OCI-M2 (cell line): Measurements from ENCODE around the gene HDGFL3.
"Not testable (repeated sequence)": the region's sequence is repeated elsewhere in the genome, so short reads cannot be mapped to it uniquely, and the experiment has no call there.

Source experiments
- DNase-seq: peaks from one replicate; lab custom pipeline; 2025; ENCODE audit not compliant: unreplicated experiment; lab: John Stamatoyannopoulos, UW

HDGFL3 gene

DNA sequence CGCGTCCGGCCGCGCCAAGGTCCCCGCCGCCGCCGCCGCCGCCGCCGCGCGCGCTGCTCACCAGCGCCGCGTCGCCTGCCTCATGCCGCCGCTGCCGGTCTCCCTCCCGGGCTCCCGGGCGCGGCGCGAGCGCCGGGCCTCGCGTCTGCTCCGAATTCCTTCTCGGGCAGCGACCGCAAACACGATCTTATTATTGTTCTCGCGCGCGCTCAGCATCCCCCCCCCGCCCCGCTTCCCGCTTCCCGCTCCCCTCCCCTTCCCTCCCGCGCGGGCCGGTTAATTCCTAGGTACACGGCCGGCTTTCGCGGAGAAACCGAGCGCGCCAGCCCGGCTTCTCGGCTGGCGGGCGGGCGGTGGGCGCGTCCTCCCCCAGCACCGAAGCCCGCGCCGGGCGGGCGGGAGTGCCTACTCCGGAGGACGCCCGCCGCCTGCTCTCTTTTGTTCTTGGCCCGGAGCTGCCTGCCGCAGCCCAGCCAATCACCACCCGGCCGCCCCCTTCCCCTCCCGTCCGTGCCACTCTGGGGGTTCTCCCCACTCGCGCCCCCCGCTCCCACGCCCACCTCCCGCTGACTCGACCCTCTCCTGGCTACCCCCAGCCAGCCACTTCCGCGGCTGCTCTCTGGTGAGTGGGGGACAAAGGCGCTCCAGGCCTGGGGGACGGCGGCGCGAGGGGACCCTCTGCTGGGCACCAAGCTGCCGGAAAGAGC, at the start of gene HDGFL3:
Gene HDGFL3 (minus strand): TSS at position 164 of the 707 bp plus-strand sequence. CDS start 409 bp downstream, outside the sequence.
- DNase-seq, result peak; percentile 9

DNA sequence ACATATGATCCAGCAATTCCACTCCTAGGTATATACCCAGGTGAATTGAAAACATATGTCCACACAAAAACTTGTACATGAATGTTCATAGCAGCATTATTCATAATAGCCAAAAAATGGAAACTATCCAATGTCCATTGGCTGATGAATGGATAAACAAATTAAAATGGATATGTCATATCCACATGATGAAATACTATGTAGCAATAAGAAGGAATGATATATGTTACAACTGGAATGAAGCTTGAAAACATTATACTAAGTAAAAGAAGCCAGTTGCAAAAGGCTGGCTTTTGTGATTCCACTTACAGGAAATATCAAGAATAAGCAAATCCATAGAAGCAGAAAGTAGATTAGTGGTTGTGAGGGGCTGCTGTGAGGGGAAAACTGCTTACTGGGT, 43.2 kb upstream of the HDGFL3 start:
- DNase-seq, result no peak

DNA sequence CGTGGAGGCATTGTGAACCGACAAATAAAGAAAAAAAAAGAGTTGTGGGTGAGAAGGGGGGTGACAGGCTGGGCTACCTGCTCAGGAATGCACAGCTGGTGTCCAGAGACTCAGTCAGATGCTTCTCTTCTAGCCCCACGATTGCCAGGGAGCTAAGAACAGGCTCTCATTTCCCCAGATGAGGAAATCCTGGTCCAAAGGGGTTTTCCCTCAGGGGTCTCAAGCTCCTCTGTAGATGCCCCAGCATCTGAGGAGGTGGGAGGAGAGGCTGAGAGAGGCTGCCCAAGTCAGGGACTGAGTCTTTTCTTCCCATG, 41.4 kb upstream of the HDGFL3 start:
- DNase-seq, result no peak

DNA sequence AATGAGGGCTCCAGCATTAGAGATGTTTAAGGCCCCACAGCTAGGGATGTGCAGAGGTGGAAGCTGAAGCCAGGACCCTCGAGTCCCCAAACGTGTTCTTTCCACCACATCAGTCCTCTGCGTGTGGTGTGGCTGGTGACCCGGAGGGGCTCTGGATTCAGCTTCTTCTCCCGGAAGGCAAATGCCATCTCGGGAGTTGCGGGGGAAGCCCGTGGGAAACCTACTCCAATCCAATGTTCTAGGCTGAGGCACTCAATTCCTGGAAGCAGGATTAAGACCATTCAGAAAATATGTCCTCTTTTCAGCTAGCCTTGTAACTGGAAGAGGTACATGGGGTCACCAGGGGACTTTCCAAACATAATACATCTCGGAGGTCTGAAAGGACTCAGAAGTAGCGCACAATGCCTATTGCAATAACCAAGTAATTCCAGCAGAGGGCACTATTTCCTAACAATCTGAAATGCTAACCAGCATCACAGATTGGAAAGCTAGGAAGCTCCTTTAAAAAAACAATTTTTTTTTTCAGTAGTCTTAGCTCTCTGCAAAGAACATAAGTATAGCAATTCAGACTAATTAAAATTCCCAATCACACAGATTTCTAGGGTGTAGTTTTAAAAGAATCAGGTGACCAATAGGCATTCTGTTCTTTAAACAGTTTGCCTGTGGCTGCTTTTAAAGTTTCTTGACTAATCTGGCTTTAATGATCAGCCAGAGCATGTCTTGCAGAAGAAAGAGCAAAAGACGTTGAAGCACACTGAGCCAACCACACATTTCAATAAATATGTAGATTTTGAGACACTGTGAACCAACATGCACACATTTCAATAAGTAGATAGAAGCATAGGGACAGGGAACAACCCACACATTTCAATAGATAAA, 40.8 kb upstream of the HDGFL3 start:
- peak; percentile 45 for DNase-seq

DNA sequence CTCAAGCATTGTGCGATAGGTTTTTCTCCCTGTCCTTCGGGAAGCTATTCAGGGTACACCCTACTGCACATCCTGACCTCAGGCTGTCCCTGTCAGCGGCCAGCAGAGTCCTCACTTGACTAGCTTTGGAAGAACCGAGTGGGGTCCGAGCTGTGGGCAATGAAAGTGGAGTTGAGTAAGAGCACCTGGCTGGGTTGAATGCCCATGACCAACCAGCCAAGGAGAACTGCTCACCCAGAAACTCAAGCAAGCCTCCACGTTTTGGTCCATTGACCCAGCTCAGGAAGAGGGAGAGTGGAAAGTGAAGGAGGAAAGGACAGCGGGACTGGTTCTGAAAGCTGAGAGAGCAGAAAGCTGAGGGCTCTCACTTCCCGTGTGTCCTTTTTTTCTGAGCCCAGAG, 36.0 kb upstream of the HDGFL3 start:
- DNase-seq, result no peak

DNA sequence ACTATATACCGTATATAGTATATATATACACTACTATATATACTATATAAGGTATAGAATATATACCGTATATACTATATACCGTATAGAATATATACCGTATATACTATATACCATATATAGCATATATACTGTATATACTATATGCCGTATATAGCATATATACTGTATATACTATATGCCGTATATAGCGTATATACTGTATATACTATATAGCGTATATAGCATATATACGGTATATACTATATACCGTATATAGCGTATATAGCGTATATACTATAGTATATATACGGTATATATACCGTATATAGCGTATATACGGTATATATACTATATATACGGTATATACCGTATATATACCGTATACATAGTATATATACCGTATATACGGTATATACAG, 22.6 kb upstream of the HDGFL3 start:
- DNase-seq, result no peak

DNA sequence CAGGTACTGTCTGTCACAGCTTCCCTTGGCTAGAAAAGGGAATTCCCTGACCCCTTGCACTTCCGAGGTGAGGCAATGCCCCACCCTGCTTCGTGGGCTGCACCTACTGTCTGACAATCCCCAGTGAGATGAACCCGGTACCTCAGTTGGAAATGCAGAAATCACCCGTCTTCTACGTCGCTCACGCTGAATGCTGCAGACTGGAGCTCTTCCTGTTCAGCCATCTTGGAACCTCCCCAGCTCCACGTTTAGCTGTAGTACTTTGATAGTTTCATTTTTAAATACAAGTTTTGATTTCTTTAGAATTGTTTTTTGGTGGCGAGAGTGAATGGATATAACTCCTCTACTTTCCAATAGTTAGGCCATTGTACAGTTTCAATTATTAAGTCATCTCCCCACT, 17.8 kb upstream of the HDGFL3 start:
- no peak for DNase-seq

DNA sequence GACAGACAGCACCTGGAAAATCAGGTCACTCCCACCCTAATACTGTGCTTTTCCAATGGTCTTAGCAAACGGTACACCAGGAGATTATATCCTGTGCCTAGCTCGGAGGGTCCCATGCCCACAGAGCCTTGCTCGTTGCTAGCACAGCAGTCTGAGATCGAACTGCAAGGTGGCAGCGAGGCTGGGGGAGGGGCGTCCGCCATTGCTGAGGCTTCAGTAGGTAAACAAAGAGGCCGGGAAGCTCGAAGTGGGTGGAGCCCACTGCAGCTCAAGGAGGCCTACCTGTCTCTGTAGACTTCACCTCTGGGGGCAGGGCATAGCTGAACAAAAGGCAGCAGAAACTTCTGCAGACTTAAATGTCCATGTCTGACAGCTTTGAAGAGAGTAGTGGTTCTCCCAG, 14.2 kb upstream of the HDGFL3 start:
- DNase-seq, result not testable (repeated sequence)

DNA sequence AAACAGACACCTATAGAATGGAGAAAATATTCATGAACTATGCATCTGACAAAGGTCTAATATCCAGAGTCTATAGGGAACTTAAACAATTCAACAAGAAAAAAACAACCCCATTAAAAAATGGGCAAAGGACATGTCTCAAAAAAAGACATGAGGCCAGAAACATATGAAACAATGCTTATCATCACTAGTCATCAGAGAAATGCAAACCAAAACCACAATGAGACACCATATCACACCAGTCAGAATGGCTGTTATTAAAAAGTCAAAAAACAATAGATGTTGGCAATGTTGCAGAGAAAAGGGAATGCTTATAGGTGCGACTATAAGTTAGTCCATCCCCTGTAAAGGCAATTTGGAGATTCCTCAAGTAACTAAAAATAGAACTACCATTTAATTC, 11.4 kb upstream of the HDGFL3 start:
- no peak for DNase-seq

DNA sequence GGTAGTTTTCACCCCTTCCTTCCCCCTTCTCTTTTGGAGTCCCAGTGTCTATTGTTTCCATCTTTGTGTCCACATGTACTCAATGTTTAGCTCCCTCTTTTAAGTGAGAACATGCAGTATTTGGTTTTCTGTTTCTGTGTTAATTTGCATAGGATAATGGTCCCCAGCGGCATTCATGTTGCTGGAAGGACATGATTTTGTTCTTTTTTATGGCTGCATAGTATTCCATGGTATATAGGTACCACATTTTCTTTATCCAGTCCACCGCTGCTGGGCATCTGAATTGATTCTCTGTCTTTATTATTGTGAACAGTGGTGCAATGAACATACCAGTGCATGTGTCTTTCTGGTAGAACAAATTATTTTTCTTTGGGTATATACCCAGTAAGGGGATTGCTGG, 7.7 kb upstream of the HDGFL3 start:
- DNase-seq, result no peak

DNA sequence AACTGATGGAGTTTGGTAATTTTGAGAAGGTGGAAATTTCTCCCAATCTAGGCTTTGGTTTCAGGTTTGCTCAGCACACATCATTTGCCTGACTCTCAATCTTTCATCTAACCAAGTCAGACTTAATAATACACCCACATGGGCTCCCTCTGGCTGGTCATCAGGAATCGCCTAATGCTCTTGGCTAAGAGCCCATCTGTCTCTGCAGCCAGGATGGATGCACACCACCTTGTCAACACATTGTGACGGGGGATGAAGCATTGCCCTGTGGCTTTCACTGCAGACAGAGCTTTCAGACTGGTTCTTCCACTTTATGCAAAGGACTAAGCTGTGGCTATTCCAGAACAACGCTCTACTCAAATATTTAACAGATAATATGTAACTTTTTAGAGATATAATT, 3.0 kb upstream of the HDGFL3 start:
- DNase-seq, result no peak

DNA sequence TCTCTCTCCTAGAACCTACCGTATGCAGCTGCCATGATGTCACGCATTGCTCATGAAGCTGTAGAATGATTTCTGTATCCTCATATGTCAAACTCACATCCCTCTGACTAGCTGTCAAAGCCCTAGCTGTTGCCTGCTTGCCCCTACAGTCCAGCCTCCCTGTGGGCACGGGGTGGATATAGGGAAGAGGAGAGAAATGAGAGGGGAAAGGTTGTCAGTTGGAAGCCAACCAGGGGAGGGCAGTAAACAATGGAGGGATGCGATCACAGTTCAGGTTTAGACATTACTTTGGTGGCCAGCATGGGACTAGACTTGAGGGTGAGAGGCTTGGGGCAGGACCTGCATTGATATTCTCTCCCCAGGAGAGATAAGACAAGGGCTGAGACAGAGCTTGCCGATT, 1.7 kb upstream of the HDGFL3 start:
- DNase-seq, result no peak

DNA sequence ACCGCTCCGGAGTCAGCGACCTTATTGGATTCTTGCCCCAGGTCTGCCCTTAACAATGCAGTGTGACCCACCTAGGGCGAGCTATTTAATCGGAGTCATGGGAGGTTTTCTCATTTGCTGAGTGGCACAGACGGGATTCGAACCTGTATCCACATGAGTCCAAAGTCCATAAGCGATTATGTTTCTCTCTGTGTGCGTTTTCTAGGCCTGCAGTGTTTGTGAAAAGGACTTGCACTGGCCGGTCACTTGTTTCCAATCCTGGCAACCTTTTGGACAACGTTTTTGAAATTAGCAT, 691 bp upstream of the HDGFL3 start:
- no peak for DNase-seq

DNA sequence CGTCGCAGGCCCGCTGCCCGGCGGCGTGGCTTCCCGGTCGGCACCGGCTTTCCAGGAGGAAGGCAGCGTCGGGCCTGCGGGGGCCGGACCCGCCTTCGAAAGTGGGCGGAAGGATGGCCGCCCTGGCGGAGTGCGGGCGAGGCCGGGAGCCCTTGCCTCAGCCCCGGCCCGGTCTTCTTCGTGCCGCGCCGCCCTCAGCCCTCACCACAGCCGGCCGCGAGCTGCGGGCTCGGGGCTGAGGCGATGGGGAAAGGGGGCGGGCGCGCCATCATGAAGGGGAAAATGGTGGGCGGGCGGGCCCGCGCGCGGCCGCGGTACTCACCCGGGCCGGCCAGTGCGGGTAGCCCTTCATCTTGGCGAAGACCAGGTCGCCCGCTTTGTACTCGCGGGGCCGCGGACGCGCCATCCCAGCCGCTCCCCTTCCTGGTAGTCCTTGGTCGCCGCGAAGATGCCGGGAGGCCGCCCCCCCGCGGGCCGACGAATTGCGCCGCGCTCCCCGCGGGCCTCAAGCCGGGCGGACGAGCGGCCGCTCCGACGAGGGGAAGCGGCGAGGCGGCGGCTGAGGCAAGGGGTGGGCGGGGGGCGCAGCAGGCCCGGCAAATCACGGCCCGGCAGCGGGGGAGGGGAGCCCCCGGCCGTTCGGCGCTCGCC, 489 bp downstream of the HDGFL3 start:
- DNase-seq, result no peak

DNA sequence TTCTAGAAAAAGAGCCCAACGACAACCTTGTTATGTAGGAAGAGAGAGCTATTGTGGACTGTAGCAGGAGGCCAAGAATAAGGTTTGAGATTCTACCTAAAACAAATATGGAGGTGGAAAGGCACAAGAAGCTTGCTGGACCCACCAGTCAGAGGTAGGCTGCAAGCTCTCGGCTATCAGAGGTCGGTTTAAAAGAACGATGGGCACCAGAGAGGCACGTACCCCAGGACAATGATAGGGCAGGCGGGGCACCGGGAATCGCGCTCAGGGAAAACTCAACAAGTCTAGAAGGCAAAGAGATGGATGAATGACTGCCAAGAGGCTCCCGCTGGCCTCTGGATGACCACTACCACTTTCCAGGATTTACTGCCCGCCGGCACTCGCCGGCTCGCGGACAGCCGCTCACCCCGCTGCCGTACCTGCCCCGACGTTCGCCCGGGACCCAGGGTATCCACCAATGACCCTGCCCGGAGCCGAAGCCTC, 1.1 kb downstream of the HDGFL3 start:
- no peak for DNase-seq

DNA sequence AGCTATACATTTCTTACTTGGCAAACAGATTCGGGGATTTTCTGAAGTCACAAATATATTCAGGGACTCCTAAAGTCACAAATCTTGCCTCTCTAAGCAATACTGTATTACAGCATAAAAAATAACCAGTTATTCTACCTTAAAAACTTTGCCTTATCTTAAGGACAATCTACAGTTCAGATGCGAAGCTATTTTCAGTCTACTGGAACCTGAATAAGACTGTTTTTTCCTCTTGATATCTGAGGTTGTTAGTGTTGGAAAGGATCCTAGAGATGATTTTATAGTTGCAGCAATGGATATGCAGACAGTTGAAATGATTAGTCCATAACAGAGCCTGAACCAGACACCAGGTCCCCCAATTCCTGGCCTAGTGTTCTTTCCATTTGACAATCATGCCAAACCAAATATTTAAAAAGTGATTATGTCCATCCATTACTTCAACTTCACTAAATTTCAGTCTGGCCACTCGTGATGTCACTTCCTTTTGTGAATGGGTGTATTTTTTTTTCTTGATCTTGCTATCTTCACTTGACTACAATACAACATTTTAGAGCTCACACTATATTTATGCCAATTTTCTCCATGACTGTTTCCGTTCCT, 1.8 kb downstream of the HDGFL3 start:
- DNase-seq, result no peak

DNA sequence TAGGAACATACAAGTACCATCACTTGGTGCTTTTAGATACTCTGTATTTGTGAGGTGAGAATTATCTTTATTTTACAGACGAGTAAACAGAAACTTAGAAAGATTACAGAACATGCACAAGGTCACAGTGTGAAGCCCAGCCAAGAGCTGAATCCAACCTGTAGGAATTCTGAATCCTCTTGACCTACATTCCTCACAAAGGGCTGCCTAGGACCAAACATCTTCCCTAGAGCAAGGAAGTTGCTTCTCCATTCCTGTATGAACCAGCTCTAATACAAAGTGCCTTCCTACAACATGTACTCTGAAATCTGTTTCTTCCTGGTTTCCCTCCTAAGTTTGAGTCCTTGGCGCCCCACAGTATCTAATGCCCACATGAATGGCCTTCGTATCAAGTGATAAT, 2.9 kb downstream of the HDGFL3 start:
- no peak for DNase-seq

DNA sequence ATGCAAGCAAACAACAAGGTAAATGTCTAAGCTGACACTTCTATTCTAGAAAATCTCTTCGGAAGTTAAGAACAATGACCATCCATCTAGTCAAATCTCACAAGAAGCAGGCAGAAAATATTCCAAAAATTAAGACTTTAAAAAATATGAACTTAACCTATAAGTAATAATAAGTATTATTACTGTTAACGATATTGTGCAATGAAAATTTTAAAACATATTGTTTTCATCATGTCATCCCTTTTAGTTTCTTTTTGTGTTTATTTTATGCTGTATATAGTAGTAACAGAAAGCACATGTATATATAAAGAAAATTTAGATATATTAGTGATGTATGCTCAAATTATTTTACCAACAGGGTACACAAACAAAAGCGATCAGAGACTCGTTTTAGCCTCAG, 4.1 kb downstream of the HDGFL3 start:
- DNase-seq, result no peak

DNA sequence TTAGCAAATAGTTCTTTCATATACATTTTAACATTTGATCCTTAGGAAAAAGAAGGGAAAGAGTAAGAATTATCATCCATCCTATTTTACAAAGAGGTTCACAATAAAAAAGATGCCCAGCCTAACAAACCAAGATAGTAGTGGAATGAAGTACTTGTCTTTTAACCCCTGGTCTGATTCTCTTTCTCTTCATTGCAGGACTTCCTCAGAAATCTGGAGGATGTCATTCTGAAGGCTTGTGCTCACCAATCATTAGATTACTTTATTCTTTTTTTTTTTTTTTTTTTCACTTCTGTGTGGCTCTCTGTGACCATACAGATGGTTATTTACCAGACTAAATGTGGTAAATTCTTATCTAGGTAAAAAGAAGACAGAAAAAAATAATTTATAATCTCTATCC, 7.0 kb downstream of the HDGFL3 start:
- DNase-seq, result no peak

DNA sequence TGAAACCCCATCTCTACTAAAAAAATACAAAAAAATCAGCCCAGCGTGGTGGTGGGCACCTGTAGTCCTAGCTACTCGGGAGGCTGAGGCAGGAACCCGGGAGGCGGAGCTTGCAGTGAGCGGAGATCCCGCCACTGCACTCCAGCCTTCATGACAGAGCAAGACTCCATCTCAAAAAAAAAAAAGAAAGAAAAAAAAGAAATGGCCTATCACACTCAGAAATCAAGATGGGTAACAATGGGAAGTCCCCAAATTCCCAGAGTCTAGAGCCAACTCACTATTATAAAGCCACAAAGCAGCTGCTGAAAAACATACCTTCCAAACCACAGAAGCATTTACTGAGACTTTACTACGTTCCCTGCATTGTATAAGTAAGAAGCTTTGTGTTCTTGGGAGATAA, 7.5 kb downstream of the HDGFL3 start:
- no peak for DNase-seq

DNA sequence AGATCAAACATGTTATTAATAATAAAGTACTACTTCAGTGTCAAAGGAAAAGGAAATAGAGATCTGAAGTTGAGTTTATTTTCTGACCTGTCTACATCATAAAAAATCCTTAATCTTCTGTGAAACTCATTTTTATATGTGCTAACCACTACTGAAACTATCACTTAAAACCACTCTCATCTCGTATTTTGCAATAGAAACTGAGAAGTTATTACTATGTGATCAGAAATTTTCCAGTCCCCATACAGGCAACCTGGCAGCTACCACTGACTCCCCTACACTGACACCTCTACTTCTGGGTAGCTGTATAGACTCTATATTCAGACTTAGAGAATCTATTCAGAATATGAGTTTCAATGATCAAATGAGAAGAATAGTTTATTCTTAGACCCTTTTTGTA, 8.3 kb downstream of the HDGFL3 start:
- no peak for DNase-seq

DNA sequence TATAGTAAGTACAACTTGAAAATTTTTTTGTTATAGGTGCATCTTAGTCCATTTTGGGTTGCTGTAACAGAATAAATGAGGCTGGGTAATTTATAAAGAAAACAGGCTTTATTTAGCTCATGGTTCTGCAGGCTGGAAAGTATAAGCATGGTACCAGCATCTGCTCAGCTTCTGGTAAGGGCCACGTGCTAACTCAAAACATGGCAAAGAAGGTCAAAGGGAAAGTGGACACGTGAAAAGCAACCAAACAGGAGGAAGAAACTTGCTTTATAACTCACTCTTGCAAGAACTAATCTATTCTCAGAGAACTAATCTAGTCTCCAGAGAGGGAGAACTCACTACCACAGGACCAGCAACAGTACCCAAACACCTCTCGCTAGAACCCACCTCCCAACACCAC, 9.1 kb downstream of the HDGFL3 start:
- DNase-seq, result no peak
